Brain microvascular endothelial cell (primary cell): ENCODE data around the gene SYNGR1.

Source experiments
- DNase-seq: peaks from one replicate; pipeline ENCODE4 v3.0.0-alpha.2; 2020
- H3K27ac ChIP-seq: fragments of 250-450 bp; sonication (Bioruptor Pico); 2 replicates; pipeline ENCODE4 v1.5.1; 2020; ENCODE audit warnings: mild to moderate bottlenecking, moderate library complexity
- H3K27me3 ChIP-seq: fragments of 250-450 bp; sonication (Bioruptor Pico); replicated peaks from 2 replicates; pipeline ENCODE4 v1.5.1; 2020; ENCODE audit warnings: mild to moderate bottlenecking
- H3K36me3 ChIP-seq: fragments of 250-450 bp; sonication (Bioruptor Pico); replicated peaks from 2 replicates; pipeline ENCODE4 v1.5.1; 2020; ENCODE audit warnings: mild to moderate bottlenecking
- H3K4me3 ChIP-seq: 2 replicates; pipeline ENCODE4 v1.5.1; 2011; ENCODE audit warnings: low read depth, mild to moderate bottlenecking, control low read depth, low read length, moderate library complexity
- CTCF ChIP-seq: IDR thresholded peaks from 2 replicates; pipeline ENCODE4 v1.5.1; 2011; ENCODE audit warnings: low read depth, mild to moderate bottlenecking, moderate library complexity, low read length, control low read depth, inconsistent platforms; ENCODE audit errors: missing control alignments
- in situ Hi-C: cut with HindIII; loops from 2 replicates; pipeline ENCODE4 v1.10.0; 2017; ENCODE audit warnings: low sequenced_read_pairs, low pct_ligation_motif_present

SYNGR1 gene

DNA sequence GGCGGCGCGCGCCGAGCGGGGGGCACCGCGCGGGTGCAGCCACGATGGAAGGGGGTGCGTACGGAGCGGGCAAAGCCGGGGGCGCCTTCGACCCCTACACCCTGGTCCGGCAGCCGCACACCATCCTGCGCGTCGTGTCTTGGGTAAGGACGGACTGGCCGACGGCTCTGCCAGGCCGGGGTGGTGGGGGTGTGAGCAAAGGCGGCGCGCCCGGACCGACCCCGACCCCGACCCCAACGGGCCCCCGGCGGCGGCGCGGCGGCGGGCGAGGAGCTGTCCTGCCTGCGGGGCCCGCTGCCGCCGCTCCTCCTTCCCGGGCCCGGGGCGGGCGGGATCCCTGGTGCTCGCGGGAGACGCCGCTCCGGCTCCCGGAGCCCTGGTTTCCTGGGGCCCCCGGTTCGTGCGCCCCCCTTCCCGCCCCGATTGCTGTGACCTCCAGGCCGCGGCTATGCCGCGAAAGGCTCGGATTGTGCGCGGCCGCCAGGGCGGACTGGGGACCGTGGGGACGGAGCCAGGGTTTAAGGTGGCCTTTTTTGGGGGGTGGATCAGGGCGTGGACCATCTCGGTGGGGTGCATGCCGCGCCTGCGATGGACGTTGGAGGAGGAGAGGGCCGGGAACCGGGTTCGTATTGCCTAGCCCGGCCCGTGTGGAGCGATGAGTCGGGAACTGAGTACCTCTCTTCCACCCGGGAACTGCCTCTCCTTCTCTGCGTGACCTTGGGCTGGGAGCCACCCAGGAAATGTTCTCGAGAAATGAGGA lies at the start of gene SYNGR1:
SYNGR1 (plus strand) TSS at position 25 of the 760 bp plus-strand sequence; CDS start at position 45, 20 bp downstream.
- no peak for DNase-seq
- H3K27ac ChIP-seq: no peak within 1 kb of the TSS

DNA sequence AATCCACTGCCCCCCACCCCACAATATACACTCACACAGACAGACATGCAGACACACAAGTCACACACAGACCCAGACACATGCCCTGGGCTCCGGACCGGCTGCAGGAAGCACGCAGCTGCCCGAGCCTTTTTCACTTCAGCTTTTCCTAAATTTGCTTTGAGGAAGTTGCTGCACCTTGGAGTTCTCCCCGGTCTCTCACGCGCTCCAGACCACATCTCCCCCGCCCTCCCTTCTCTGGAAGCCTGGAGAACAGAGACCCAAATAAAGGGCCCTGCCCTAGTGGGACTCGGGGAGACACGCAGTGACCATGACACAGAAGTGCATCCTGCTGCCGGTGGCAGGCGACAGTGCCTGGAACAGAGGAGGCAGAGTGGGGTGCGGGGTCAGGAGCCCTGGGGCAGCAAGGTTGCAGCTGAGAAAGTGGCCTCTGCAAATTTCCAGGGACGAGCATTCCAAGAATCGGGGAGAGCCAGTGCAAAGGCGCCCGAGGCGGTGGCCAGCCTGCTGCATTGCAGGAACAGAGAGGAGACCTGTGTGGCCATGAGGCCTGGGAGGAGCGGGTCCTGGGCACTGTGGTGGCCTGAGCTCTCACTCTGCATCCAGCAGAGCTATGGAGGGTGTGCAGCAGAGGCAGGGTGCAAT lies 49.5 kb upstream of the SYNGR1 start:
- in situ Hi-C loops: no loop called here
- no peak for TF ChIP-seq CTCF
- Histone ChIP-seq H3K4me3 (no peak overlapping the region), H3K27me3 (no peaks in the 10 kb centered on the region), H3K36me3 (no peaks in the 10 kb centered on the region), H3K27ac (no peak overlapping the region)
- DNase-seq: no peak

More for the DNA sequence above, at the start of gene SYNGR1:
- Histone ChIP-seq H3K27me3 (no peaks in the 10 kb centered on the region), H3K4me3 (peak within 1 kb of the TSS; percentile 63), H3K36me3 (no peaks in the 10 kb centered on the region)
- TF ChIP-seq CTCF: peak; percentile 4
- in situ Hi-C loops: no loop called here

- TF ChIP-seq CTCF: no peak
- Histone ChIP-seq H3K27me3 (no peaks in the 10 kb centered on the region), H3K27ac (no peak overlapping the region), H3K4me3 (no peak overlapping the region), H3K36me3 (no peaks in the 10 kb centered on the region)
- in situ Hi-C loops: no loop called here
- DNase-seq: no peak
Measured at GRCh38 chr22:39301108-39301507, 48.7 kb upstream of the SYNGR1 start.

- Histone ChIP-seq H3K4me3 (no peak overlapping the region), H3K36me3 (no peaks in the 10 kb centered on the region), H3K27me3 (no peaks in the 10 kb centered on the region), H3K27ac (no peak overlapping the region)
- DNase-seq: no peak
- no peak for TF ChIP-seq CTCF
- in situ Hi-C loops: no loop called here
Measured at GRCh38 chr22:39301926-39302325, 47.9 kb upstream of the SYNGR1 start.

- no peak for TF ChIP-seq CTCF
- Histone ChIP-seq H3K27me3 (no peaks in the 10 kb centered on the region), H3K27ac (no peak overlapping the region), H3K36me3 (no peaks in the 10 kb centered on the region), H3K4me3 (no peak overlapping the region)
- in situ Hi-C loops: no loop called here
- DNase-seq: no peak
Measured at GRCh38 chr22:39302431-39302960, 47.3 kb upstream of the SYNGR1 start.
